ENCODE measurements around the gene CLDN1. TPM values are rescaled to one million over a fixed set of nuclear protein-coding genes. Genes with fewer than 3 reads are reported as not detected.

CLDN1 gene
- total and polyA plus RNA-seq, 2 experiments from 2014 or later = 46.9 to 106 TPM

GRCh38 chr3:190305406-190305805 lies 16.8 kb downstream of the CLDN1 start:
- no peak for DNase-seq (ENCODE audit: low spot score)
- no peak overlapping the region for H3K4me3 ChIP-seq
- no peaks in the 10 kb centered on the region for H3K9me3 ChIP-seq (ENCODE audit: low read depth)
- H3K27me3 ChIP-seq = no peaks in the 10 kb centered on the region
- peak overlapping the region; percentile 96 for H3K27ac ChIP-seq
- no peaks in the 10 kb centered on the region for H4K20me1 ChIP-seq (ENCODE audit: insufficient read depth, poor library complexity, severe bottlenecking)
- peak overlapping the region; percentile 48 for H3K4me2 ChIP-seq
- TF ChIP-seq EZH2 (IDR thresholded peaks at IDR 0.05; ENCODE audit: borderline replicate concordance) (no peak), EZH2phosphoT487 (IDR thresholded peaks at IDR 0.05; ENCODE audit: low read depth, severe bottlenecking, unreplicated experiment) (no peak), CTCF (IDR thresholded peaks at IDR 0.05; ENCODE audit: poor library complexity) (no peak)
- no peaks in the 10 kb centered on the region for H3K36me3 ChIP-seq (replicated peaks; ENCODE audit: insufficient read depth, low read depth)
- H3K79me2 ChIP-seq = peaks cover 1% of the 10 kb centered on the region
- peaks cover 29% of the 10 kb centered on the region for H3K4me1 ChIP-seq (ENCODE audit: insufficient read depth)
- H2AFZ ChIP-seq = no peak overlapping the region
- no peaks in the 10 kb centered on the region for H3K9me2 ChIP-seq (replicated peaks; ENCODE audit: insufficient read depth)

- Histone ChIP-seq H3K4me1 (ENCODE audit: insufficient read depth) (peaks cover 25% of the 10 kb centered on the region), H3K9me3 (ENCODE audit: low read depth) (no peaks in the 10 kb centered on the region), H4K20me1 (ENCODE audit: insufficient read depth, poor library complexity, severe bottlenecking) (no peaks in the 10 kb centered on the region), H3K79me2 (no peaks in the 10 kb centered on the region), H3K27ac (peak overlapping the region; percentile 96), H3K4me2 (no peak overlapping the region), H3K9me2 (replicated peaks; ENCODE audit: insufficient read depth) (no peaks in the 10 kb centered on the region), H3K4me3 (no peak overlapping the region), H3K27me3 (no peaks in the 10 kb centered on the region), H3K36me3 (replicated peaks; ENCODE audit: insufficient read depth, low read depth) (no peaks in the 10 kb centered on the region), H2AFZ (no peak overlapping the region)
- 81% methylated on average over 1 of the region's 1 CpG for WGBS (ENCODE audit: low lambda C conversion rate, missing lambda C conversion rate)
- no peak for TF ChIP-seq EZH2 (IDR thresholded peaks at IDR 0.05; ENCODE audit: borderline replicate concordance)
- TF ChIP-seq CTCF (IDR thresholded peaks at IDR 0.05; ENCODE audit: poor library complexity) = no peak
- no peak for TF ChIP-seq EZH2phosphoT487 (IDR thresholded peaks at IDR 0.05; ENCODE audit: low read depth, severe bottlenecking, unreplicated experiment)
- DNase-seq (ENCODE audit: low spot score) = no peak
Measured at GRCh38 chr3:190303884-190304283, 18.4 kb downstream of the CLDN1 start.

GRCh38 chr3:190302212-190302867 lies 19.9 kb downstream of the CLDN1 start:
- TF ChIP-seq EZH2 (IDR thresholded peaks at IDR 0.05; ENCODE audit: borderline replicate concordance) (no peak), CTCF (IDR thresholded peaks at IDR 0.05; ENCODE audit: poor library complexity) (no peak), EZH2phosphoT487 (IDR thresholded peaks at IDR 0.05; ENCODE audit: low read depth, severe bottlenecking, unreplicated experiment) (no peak)
- H3K4me1 ChIP-seq (ENCODE audit: insufficient read depth) = peaks cover 19% of the 10 kb centered on the region
- H3K27ac ChIP-seq = peak overlapping the region; percentile 53
- H3K4me2 ChIP-seq = no peak overlapping the region
- no peaks in the 10 kb centered on the region for H3K27me3 ChIP-seq
- no peaks in the 10 kb centered on the region for H4K20me1 ChIP-seq (ENCODE audit: insufficient read depth, poor library complexity, severe bottlenecking)
- no peak for DNase-seq (ENCODE audit: low spot score)
- no peaks in the 10 kb centered on the region for H3K9me3 ChIP-seq (ENCODE audit: low read depth)
- H3K4me3 ChIP-seq = no peak overlapping the region
- H3K36me3 ChIP-seq (replicated peaks; ENCODE audit: insufficient read depth, low read depth) = no peaks in the 10 kb centered on the region
- no peaks in the 10 kb centered on the region for H3K79me2 ChIP-seq
- no peaks in the 10 kb centered on the region for H3K9me2 ChIP-seq (replicated peaks; ENCODE audit: insufficient read depth)
- no peak overlapping the region for H2AFZ ChIP-seq
- 80% methylated on average over 3 of the region's 3 CpGs for WGBS (ENCODE audit: low lambda C conversion rate, missing lambda C conversion rate)

Data from hepatocyte (in vitro differentiated cells).